WTC11 (cell line): ENCODE results near the gene PDCD1LG2.

ENCODE experiments used
- FOXK1 ChIP-seq: sonication (generic); formaldehyde crosslinking; IDR thresholded peaks from 2 replicates; pipeline ENCODE4 v1.8.0; 2022; ENCODE audit warnings: mild to moderate bottlenecking, moderate library complexity, missing genetic modification reagents
- NFATC4 ChIP-seq: fragments of 250-450 bp; sonication (Bioruptor Pico); IDR thresholded peaks from 2 replicates; pipeline ENCODE4 v1.9.0; 2021; ENCODE audit warnings: mild to moderate bottlenecking
- ZNF121 ChIP-seq: sonication (generic); formaldehyde crosslinking; IDR thresholded peaks from 2 replicates; pipeline ENCODE4 v1.8.0; 2023; ENCODE audit warnings: missing genetic modification reagents
- ZNF263 ChIP-seq: sonication (generic); formaldehyde crosslinking; IDR thresholded peaks from 2 replicates; pipeline ENCODE4 v1.8.1; 2022; ENCODE audit warnings: low read depth, mild to moderate bottlenecking, moderate library complexity, missing genetic modification reagents
- ZNF416 ChIP-seq: fragments of 250-450 bp; sonication (Bioruptor Pico); IDR thresholded peaks from 2 replicates; pipeline ENCODE4 v1.9.0; 2021; ENCODE audit warnings: mild to moderate bottlenecking, inconsistent platforms
- TF ChIP-seq, protein P1 (sequence below): fragments of 200-600 bp; IDR thresholded peaks from 2 replicates; pipeline ENCODE4 v1.8.0; 2022; ENCODE audit warnings: antibody characterized with exemption
- TF ChIP-seq, protein P2 (sequence below): sonication (generic); formaldehyde crosslinking; IDR thresholded peaks from 2 replicates; pipeline ENCODE4 v1.8.1; 2023; ENCODE audit warnings: mild to moderate bottlenecking, missing genetic modification reagents, borderline replicate concordance
- TF ChIP-seq, protein P3 (sequence below): sonication (generic); formaldehyde crosslinking; IDR thresholded peaks from 2 replicates; pipeline ENCODE4 v1.8.0; 2022; ENCODE audit warnings: mild to moderate bottlenecking, missing genetic modification reagents

DNA sequence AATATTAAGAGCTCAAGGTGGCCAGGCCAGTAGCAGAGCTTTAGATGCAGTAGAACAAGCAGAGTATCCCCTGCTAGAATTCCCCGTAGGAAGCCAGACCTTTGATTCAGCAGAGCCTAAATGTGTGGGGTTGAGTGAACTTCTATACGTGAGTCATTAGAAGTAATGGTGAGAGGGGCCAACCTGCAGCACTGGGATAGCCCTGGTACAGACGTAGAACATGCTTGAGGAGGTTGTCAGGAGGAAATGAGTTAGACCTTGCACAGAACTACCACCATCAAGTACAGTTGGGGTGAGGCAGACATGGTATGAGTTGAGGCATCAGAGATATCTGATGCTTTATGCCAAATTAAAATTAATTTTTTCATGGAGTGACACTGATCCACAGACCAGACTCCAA lies 42.0 kb downstream of the PDCD1LG2 start:
- TF ChIP-seq, protein P1, sequence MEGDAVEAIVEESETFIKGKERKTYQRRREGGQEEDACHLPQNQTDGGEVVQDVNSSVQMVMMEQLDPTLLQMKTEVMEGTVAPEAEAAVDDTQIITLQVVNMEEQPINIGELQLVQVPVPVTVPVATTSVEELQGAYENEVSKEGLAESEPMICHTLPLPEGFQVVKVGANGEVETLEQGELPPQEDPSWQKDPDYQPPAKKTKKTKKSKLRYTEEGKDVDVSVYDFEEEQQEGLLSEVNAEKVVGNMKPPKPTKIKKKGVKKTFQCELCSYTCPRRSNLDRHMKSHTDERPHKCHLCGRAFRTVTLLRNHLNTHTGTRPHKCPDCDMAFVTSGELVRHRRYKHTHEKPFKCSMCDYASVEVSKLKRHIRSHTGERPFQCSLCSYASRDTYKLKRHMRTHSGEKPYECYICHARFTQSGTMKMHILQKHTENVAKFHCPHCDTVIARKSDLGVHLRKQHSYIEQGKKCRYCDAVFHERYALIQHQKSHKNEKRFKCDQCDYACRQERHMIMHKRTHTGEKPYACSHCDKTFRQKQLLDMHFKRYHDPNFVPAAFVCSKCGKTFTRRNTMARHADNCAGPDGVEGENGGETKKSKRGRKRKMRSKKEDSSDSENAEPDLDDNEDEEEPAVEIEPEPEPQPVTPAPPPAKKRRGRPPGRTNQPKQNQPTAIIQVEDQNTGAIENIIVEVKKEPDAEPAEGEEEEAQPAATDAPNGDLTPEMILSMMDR, result no peak
- TF ChIP-seq ZNF121, result no peak
- no peak for TF ChIP-seq ZNF416 (CRISPR knock-in tag)
- TF ChIP-seq ZNF263, result no peak
- TF ChIP-seq, protein P2, sequence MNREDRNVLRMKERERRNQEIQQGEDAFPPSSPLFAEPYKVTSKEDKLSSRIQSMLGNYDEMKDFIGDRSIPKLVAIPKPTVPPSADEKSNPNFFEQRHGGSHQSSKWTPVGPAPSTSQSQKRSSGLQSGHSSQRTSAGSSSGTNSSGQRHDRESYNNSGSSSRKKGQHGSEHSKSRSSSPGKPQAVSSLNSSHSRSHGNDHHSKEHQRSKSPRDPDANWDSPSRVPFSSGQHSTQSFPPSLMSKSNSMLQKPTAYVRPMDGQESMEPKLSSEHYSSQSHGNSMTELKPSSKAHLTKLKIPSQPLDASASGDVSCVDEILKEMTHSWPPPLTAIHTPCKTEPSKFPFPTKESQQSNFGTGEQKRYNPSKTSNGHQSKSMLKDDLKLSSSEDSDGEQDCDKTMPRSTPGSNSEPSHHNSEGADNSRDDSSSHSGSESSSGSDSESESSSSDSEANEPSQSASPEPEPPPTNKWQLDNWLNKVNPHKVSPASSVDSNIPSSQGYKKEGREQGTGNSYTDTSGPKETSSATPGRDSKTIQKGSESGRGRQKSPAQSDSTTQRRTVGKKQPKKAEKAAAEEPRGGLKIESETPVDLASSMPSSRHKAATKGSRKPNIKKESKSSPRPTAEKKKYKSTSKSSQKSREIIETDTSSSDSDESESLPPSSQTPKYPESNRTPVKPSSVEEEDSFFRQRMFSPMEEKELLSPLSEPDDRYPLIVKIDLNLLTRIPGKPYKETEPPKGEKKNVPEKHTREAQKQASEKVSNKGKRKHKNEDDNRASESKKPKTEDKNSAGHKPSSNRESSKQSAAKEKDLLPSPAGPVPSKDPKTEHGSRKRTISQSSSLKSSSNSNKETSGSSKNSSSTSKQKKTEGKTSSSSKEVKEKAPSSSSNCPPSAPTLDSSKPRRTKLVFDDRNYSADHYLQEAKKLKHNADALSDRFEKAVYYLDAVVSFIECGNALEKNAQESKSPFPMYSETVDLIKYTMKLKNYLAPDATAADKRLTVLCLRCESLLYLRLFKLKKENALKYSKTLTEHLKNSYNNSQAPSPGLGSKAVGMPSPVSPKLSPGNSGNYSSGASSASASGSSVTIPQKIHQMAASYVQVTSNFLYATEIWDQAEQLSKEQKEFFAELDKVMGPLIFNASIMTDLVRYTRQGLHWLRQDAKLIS, result no peak
- no peak for TF ChIP-seq NFATC4 (CRISPR knock-in tag)
- TF ChIP-seq, protein P3, sequence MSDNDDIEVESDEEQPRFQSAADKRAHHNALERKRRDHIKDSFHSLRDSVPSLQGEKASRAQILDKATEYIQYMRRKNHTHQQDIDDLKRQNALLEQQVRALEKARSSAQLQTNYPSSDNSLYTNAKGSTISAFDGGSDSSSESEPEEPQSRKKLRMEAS (CRISPR knock-in tag), result no peak
- TF ChIP-seq FOXK1, result no peak
